GM12874 (cell line): ENCODE data around the gene ZNF277.

ENCODE experiments used
- CTCF ChIP-seq: IDR thresholded peaks from 2 replicates; pipeline ENCODE4 v1.5.1; 2011; ENCODE audit warnings: low read depth, mild to moderate bottlenecking, control low read depth, low read length, moderate library complexity; ENCODE audit not compliant: insufficient read depth

The ZNF277 gene

GRCh38 chr7:112288301-112288700 lies 81.8 kb downstream of the ZNF277 start:
- TF ChIP-seq CTCF, result no peak

GRCh38 chr7:112290065-112290464 lies 83.6 kb downstream of the ZNF277 start:
- TF ChIP-seq CTCF, result no peak

GRCh38 chr7:112292162-112292561 lies 85.7 kb downstream of the ZNF277 start:
- no peak for TF ChIP-seq CTCF

- TF ChIP-seq CTCF, result no peak
These were observed 86.9 kb downstream of the ZNF277 start for GRCh38 chr7:112293416-112293815.

GRCh38 chr7:112296432-112296831 lies 89.9 kb downstream of the ZNF277 start:
- TF ChIP-seq CTCF, result no peak

- TF ChIP-seq CTCF, result no peak
These were observed 91.2 kb downstream of the ZNF277 start for GRCh38 chr7:112297681-112298080.

GRCh38 chr7:112298543-112299100 lies 92.1 kb downstream of the ZNF277 start:
- no peak for TF ChIP-seq CTCF
